Neural progenitor cell (in vitro differentiated cells): Measurements from ENCODE around the gene PDE4A. TPM values are rescaled to one million over a fixed set of nuclear protein-coding genes. Genes with fewer than 3 reads are reported as not detected.

Experiments used
- DNase-seq: peaks from one replicate; pipeline ENCODE4 v3.0.0-alpha.2; 2016; ENCODE audit warnings: low spot score
- H2AFZ ChIP-seq: fragments of 200-600 bp; sonication (generic); replicated peaks from 2 replicates; pipeline ENCODE4 v1.6.1; 2016; ENCODE audit warnings: antibody characterized with exemption
- H3F3A ChIP-seq: fragments of 200-600 bp; sonication (generic); 2 replicates; pipeline ENCODE4 v1.6.1; 2016; ENCODE audit warnings: antibody characterized with exemption, low read depth
- H3K27ac ChIP-seq: fragments of 200-600 bp; sonication (generic); 2 replicates; pipeline ENCODE4 v1.5.1; 2016; ENCODE audit warnings: mild to moderate bottlenecking
- H3K27me3 ChIP-seq: fragments of 200-600 bp; sonication (generic); 2 replicates; pipeline ENCODE4 v1.6.1; 2016; ENCODE audit warnings: mild to moderate bottlenecking, moderate library complexity
- H3K36me3 ChIP-seq: fragments of 200-600 bp; sonication (generic); 2 replicates; pipeline ENCODE4 v1.5.1; 2016
- H3K4me1 ChIP-seq: fragments of 200-600 bp; sonication (generic); 2 replicates; pipeline ENCODE4 v1.6.1; 2016; ENCODE audit warnings: mixed run types
- H3K4me2 ChIP-seq: fragments of 200-600 bp; sonication (generic); 2 replicates; pipeline ENCODE4 v1.6.1; 2016
- H3K4me3 ChIP-seq: fragments of 200-600 bp; sonication (generic); 2 replicates; pipeline ENCODE4 v1.5.1; 2016
- H3K79me2 ChIP-seq: fragments of 200-600 bp; sonication (generic); 2 replicates; pipeline ENCODE4 v1.6.1; 2016; ENCODE audit warnings: low read depth
- H3K9ac ChIP-seq: fragments of 200-600 bp; sonication (generic); 2 replicates; pipeline ENCODE4 v1.6.1; 2016
- H3K9me3 ChIP-seq: fragments of 200-600 bp; sonication (generic); 2 replicates; pipeline ENCODE4 v1.5.1; 2016; ENCODE audit warnings: low read depth
- H4K20me1 ChIP-seq: fragments of 200-600 bp; sonication (generic); 2 replicates; pipeline ENCODE4 v1.6.1; 2016; ENCODE audit warnings: low read depth
- H3K27ac Mint-ChIP-seq: 3 replicates; pipeline ENCODE4 v1.8.0; 2021; ENCODE audit warnings: mixed read lengths
- H3K27me3 Mint-ChIP-seq: 2 replicates; pipeline ENCODE4 v1.8.0; 2022; ENCODE audit warnings: low read depth, mild to moderate bottlenecking, inconsistent platforms, moderate library complexity, mixed read lengths; ENCODE audit not compliant: insufficient read depth
- H3K36me3 Mint-ChIP-seq: 3 replicates; pipeline ENCODE4 v1.8.0; 2021; ENCODE audit warnings: mixed read lengths
- H3K4me1 Mint-ChIP-seq: 3 replicates; pipeline ENCODE4 v1.8.0; 2021; ENCODE audit warnings: mixed read lengths
- H3K4me3 Mint-ChIP-seq: 3 replicates; pipeline ENCODE4 v1.8.0; 2021; ENCODE audit warnings: mild to moderate bottlenecking, moderate library complexity, mixed read lengths
- H3K9me3 Mint-ChIP-seq: 3 replicates; pipeline ENCODE4 v1.8.0; 2020; ENCODE audit warnings: mixed read lengths
- EZH2 ChIP-seq: fragments of 200-600 bp; sonication (generic); IDR thresholded peaks from 2 replicates; pipeline ENCODE4 v1.6.1; 2017; ENCODE audit warnings: antibody characterized with exemption, mild to moderate bottlenecking, moderate library complexity
- EZH2phosphoT487 ChIP-seq: fragments of 200-600 bp; sonication (generic); IDR thresholded peaks from 2 replicates; pipeline ENCODE4 v1.6.1; 2017; ENCODE audit warnings: antibody characterized with exemption
- total RNA-seq: library from RNA; depleted of rRNA; stranded (reverse); fragments of >200 nt; gene quantifications from 2 replicates; pipeline ENCODE4 v1.2.3, GENCODE V29; 2015; ENCODE audit warnings: low replicate concordance
- TF ChIP-seq, protein P1 (sequence below): fragments of 200-600 bp; sonication (generic); IDR thresholded peaks from 2 replicates; pipeline ENCODE4 v1.5.1; 2017; ENCODE audit warnings: antibody characterized with exemption, mild to moderate bottlenecking

Gene PDE4A
- total RNA-seq, 1 donor from 2014 or later, result 0.37 TPM

- Histone ChIP-seq H2AFZ (no peak overlapping the region), H3K4me3 (no peak overlapping the region), H3K36me3 (no peaks in the 10 kb centered on the region), H3K27me3 (peaks cover 17% of the 10 kb centered on the region), H3K9me3 (no peaks in the 10 kb centered on the region), H4K20me1 (no peaks in the 10 kb centered on the region), H3K4me1 (no peaks in the 10 kb centered on the region), H3K79me2 (peaks cover 18% of the 10 kb centered on the region), H3K9ac (no peak overlapping the region), H3K27ac (no peak overlapping the region), H3K4me2 (no peak overlapping the region), H3F3A (peaks cover 21% of the 10 kb centered on the region)
- Mint-ChIP-seq H3K27me3 (peaks cover 11% of the 10 kb centered on the region), H3K27ac (no peak overlapping the region), H3K9me3 (no peaks in the 10 kb centered on the region), H3K36me3 (peaks cover 4% of the 10 kb centered on the region), H3K4me3 (peak overlapping the region; percentile 31), H3K4me1 (peaks cover 12% of the 10 kb centered on the region)
- TF ChIP-seq, protein P1, sequence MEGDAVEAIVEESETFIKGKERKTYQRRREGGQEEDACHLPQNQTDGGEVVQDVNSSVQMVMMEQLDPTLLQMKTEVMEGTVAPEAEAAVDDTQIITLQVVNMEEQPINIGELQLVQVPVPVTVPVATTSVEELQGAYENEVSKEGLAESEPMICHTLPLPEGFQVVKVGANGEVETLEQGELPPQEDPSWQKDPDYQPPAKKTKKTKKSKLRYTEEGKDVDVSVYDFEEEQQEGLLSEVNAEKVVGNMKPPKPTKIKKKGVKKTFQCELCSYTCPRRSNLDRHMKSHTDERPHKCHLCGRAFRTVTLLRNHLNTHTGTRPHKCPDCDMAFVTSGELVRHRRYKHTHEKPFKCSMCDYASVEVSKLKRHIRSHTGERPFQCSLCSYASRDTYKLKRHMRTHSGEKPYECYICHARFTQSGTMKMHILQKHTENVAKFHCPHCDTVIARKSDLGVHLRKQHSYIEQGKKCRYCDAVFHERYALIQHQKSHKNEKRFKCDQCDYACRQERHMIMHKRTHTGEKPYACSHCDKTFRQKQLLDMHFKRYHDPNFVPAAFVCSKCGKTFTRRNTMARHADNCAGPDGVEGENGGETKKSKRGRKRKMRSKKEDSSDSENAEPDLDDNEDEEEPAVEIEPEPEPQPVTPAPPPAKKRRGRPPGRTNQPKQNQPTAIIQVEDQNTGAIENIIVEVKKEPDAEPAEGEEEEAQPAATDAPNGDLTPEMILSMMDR, result peak; percentile 73
- TF ChIP-seq EZH2phosphoT487, result no peak
- TF ChIP-seq EZH2, result no peak
- DNase-seq, result peak; percentile 83
Observed at GRCh38 chr19:10505583-10506229, 85.4 kb downstream of the PDE4A start.

- Histone ChIP-seq H3K36me3 (no peaks in the 10 kb centered on the region), H4K20me1 (peaks cover under 1% of the 10 kb centered on the region), H3K4me1 (no peaks in the 10 kb centered on the region), H2AFZ (no peak overlapping the region), H3K9ac (no peak overlapping the region), H3F3A (peaks cover 21% of the 10 kb centered on the region), H3K4me2 (no peak overlapping the region), H3K4me3 (no peak overlapping the region), H3K79me2 (no peaks in the 10 kb centered on the region), H3K27me3 (peaks cover 40% of the 10 kb centered on the region), H3K9me3 (no peaks in the 10 kb centered on the region), H3K27ac (no peak overlapping the region)
- TF ChIP-seq EZH2phosphoT487 (no peak), EZH2 (no peak)
- TF ChIP-seq, protein P1, result no peak
- no peaks in the 10 kb centered on the region for H3K9me3 Mint-ChIP-seq
- no peak for DNase-seq
- peaks cover 12% of the 10 kb centered on the region for H3K27me3 Mint-ChIP-seq
- H3K36me3 Mint-ChIP-seq, result no peaks in the 10 kb centered on the region
- no peak overlapping the region for H3K4me3 Mint-ChIP-seq
- H3K4me1 Mint-ChIP-seq, result peaks cover 6% of the 10 kb centered on the region
- no peak overlapping the region for H3K27ac Mint-ChIP-seq
Observed at GRCh38 chr19:10508036-10508435, 87.7 kb downstream of the PDE4A start.

GRCh38 chr19:10508707-10509106 lies 88.4 kb downstream of the PDE4A start:
- H3K4me1 ChIP-seq, result no peaks in the 10 kb centered on the region

GRCh38 chr19:10510301-10510802 lies 90.0 kb downstream of the PDE4A start:
- Mint-ChIP-seq H3K27me3 (peaks cover 17% of the 10 kb centered on the region), H3K27ac (no peak overlapping the region), H3K36me3 (no peaks in the 10 kb centered on the region), H3K9me3 (no peaks in the 10 kb centered on the region), H3K4me1 (peaks cover 10% of the 10 kb centered on the region), H3K4me3 (no peak overlapping the region)
- Histone ChIP-seq H3K27ac (no peak overlapping the region), H4K20me1 (peaks cover 11% of the 10 kb centered on the region), H2AFZ (no peak overlapping the region), H3K36me3 (no peaks in the 10 kb centered on the region), H3K79me2 (no peaks in the 10 kb centered on the region), H3K4me2 (no peak overlapping the region), H3K9me3 (no peaks in the 10 kb centered on the region), H3K4me3 (no peak overlapping the region), H3K27me3 (peaks cover 51% of the 10 kb centered on the region), H3K9ac (no peak overlapping the region), H3K4me1 (no peaks in the 10 kb centered on the region), H3F3A (peaks cover 24% of the 10 kb centered on the region)
- peak; percentile 28 for TF ChIP-seq EZH2
- TF ChIP-seq EZH2phosphoT487, result no peak
- TF ChIP-seq, protein P1, result peak; percentile 84
- peak; percentile 64 for DNase-seq

More at GRCh38 chr19:10508707-10509106, 88.4 kb downstream of the PDE4A start:
- Histone ChIP-seq H3K9ac (no peak overlapping the region), H3K27ac (no peak overlapping the region), H4K20me1 (peaks cover 7% of the 10 kb centered on the region), H3K27me3 (peaks cover 40% of the 10 kb centered on the region), H2AFZ (no peak overlapping the region), H3F3A (peaks cover 19% of the 10 kb centered on the region), H3K4me3 (no peak overlapping the region), H3K9me3 (no peaks in the 10 kb centered on the region), H3K79me2 (no peaks in the 10 kb centered on the region), H3K36me3 (no peaks in the 10 kb centered on the region), H3K4me2 (no peak overlapping the region)
- H3K27me3 Mint-ChIP-seq, result peaks cover 18% of the 10 kb centered on the region
- H3K4me3 Mint-ChIP-seq, result no peak overlapping the region
- H3K36me3 Mint-ChIP-seq, result no peaks in the 10 kb centered on the region
- no peaks in the 10 kb centered on the region for H3K9me3 Mint-ChIP-seq
- peaks cover 4% of the 10 kb centered on the region for H3K4me1 Mint-ChIP-seq
- H3K27ac Mint-ChIP-seq, result no peak overlapping the region
- TF ChIP-seq EZH2phosphoT487 (no peak), EZH2 (no peak)
- no peak for DNase-seq
